Central memory CD8-positive, alpha-beta T cell (primary cell): ENCODE results near the gene SYNJ1.
A peak's percentile ranks its signal among the peaks of the same experiment; 100 is the strongest.
"Not testable (repeated sequence)": the region's sequence is repeated elsewhere in the genome, so short reads cannot be mapped to it uniquely, and the experiment has no call there.

Experiments used
- ATAC-seq: fragments of 150-1000 bp; cut with Tn5 transposase; replicated peaks from 2 replicates; pipeline ENCODE4 v1.10.0; 2022; ENCODE audit warnings: mild to moderate bottlenecking, moderate FRiP score, moderate number of reproducible peaks; ENCODE audit not compliant: poor library complexity, severe bottlenecking; ENCODE audit errors: extremely low read depth
- DNase-seq, 2 donors: peaks; one replicate each; pipeline ENCODE4 v3.0.0; 2021; ENCODE audit warnings: low spot score in 2 of 2
- H3K27ac Mint-ChIP-seq: one replicate; pipeline ENCODE4 v1.8.0; 2022; ENCODE audit warnings: low read depth, mild to moderate bottlenecking, moderate library complexity, mixed read lengths
- H3K27me3 Mint-ChIP-seq: one replicate; pipeline ENCODE4 v1.8.0; 2022; ENCODE audit warnings: mixed read lengths
- H3K36me3 Mint-ChIP-seq: one replicate; pipeline ENCODE4 v1.8.0; 2022; ENCODE audit warnings: mild to moderate bottlenecking, moderate library complexity, mixed read lengths; ENCODE audit not compliant: insufficient read depth
- H3K4me1 Mint-ChIP-seq: one replicate; pipeline ENCODE4 v1.8.0; 2022; ENCODE audit warnings: mixed read lengths
- H3K4me3 Mint-ChIP-seq: one replicate; pipeline ENCODE4 v1.8.0; 2022; ENCODE audit warnings: mild to moderate bottlenecking, moderate library complexity, mixed read lengths
- H3K9me3 Mint-ChIP-seq: one replicate; pipeline ENCODE4 v1.8.0; 2022; ENCODE audit warnings: mixed read lengths

The SYNJ1 gene

DNA sequence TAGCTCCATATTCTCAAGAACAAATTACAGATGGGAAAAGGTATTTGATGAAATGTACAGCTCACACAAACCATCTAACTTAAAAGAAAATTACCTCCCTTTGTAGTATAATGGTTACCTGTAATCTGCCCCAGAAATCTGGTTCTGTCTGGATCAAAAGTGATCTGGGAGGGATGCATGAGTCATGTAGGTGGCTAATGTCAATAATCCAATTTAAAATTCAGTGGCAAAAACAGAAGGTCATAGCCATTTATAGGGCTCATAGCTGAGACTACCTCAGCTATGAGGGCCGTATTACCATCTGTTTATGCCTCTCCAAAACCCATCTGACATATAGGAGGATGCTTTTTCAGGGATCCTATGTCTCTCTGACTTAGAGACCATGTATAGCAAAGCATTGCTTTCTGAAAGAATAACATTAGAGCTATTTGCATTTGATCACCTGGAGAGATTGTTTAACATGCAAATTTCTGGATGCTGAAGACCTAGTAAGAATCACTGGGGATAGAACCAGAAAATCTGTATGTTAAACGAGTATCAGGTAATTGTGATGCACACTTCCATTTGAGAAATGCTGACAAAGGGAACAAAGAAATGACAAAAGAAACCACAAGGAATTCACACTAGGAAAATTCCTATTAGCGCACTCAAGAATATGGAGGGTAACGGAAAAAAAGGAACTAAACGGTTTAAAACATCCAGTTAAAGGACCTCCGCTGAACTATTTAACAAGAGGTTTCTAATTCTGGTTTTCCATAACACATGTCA is 26.2 kb upstream of the SYNJ1 start:
- ATAC-seq (no peak), DNase-seq (no peak)
- Mint-ChIP-seq H3K4me3 (no peak overlapping the region), H3K27ac (no peak overlapping the region), H3K9me3 (no peaks in the 10 kb centered on the region), H3K4me1 (no peaks in the 10 kb centered on the region), H3K36me3 (peaks cover 71% of the 10 kb centered on the region), H3K27me3 (no peaks in the 10 kb centered on the region)

DNA sequence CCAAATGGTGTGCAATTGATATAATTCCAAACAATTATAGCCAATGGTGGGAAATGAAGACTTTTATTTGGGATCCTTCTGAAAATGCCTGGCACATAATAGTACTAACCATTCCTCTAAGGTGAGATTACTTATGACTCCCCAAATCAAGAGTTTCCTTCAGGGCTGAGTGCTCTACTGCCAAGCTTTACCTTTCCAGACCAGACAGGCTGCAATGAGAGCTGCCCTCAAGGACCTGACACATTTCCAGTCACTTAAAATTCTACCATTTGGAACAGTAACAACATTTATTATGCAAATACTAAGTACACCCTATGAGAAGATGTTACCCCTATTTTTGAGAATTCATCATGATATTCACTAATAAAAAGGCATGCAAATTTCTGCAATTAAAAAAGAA is 22.6 kb upstream of the SYNJ1 start:
- no peak overlapping the region for H3K27ac Mint-ChIP-seq

DNA sequence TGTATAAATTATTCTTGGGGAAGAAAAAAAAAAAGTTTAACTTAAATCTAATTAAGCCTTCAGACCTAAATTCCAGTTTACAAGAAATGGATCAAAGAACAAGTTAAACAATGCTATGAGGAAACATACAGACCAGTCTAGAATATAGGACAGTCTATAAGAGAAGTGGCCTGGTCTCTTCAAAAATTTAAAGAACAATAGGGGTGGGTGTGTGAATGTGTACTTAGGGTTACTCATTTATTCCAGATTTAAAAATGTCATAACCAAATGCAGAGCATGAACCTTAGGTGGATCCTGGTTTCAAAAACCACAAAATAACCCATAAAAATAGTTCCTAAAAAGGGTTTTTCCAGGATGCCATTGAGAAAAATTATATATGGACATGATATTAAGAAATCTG is 21.8 kb upstream of the SYNJ1 start:
- ATAC-seq (no peak), DNase-seq (no peak)
- H3K4me1 Mint-ChIP-seq = peaks cover 31% of the 10 kb centered on the region
- peaks cover 76% of the 10 kb centered on the region for H3K36me3 Mint-ChIP-seq
- no peak overlapping the region for H3K4me3 Mint-ChIP-seq
- no peaks in the 10 kb centered on the region for H3K27me3 Mint-ChIP-seq
- no peak overlapping the region for H3K27ac Mint-ChIP-seq
- H3K9me3 Mint-ChIP-seq = no peaks in the 10 kb centered on the region

More for the DNA sequence above, 22.6 kb upstream of the SYNJ1 start:
- DNase-seq = no peak
- no peak for ATAC-seq
- Mint-ChIP-seq H3K27me3 (no peaks in the 10 kb centered on the region), H3K36me3 (peaks cover 77% of the 10 kb centered on the region), H3K9me3 (no peaks in the 10 kb centered on the region), H3K4me1 (peaks cover 29% of the 10 kb centered on the region), H3K4me3 (no peak overlapping the region)

- ATAC-seq = no peak
- DNase-seq = no peak
- Mint-ChIP-seq H3K27me3 (no peaks in the 10 kb centered on the region), H3K36me3 (peaks cover 77% of the 10 kb centered on the region), H3K9me3 (no peaks in the 10 kb centered on the region), H3K4me1 (peaks cover 31% of the 10 kb centered on the region), H3K4me3 (no peak overlapping the region), H3K27ac (no peak overlapping the region)
These were observed 20.7 kb upstream of the SYNJ1 start for GRCh38 chr21:32748529-32748928.

GRCh38 chr21:32747396-32747795 is 19.6 kb upstream of the SYNJ1 start:
- Mint-ChIP-seq H3K9me3 (no peaks in the 10 kb centered on the region), H3K4me1 (peaks cover 31% of the 10 kb centered on the region), H3K4me3 (no peak overlapping the region), H3K36me3 (peaks cover 79% of the 10 kb centered on the region), H3K27me3 (no peaks in the 10 kb centered on the region), H3K27ac (peak overlapping the region; percentile 66)
- DNase-seq (no peak), ATAC-seq (no peak)

DNA sequence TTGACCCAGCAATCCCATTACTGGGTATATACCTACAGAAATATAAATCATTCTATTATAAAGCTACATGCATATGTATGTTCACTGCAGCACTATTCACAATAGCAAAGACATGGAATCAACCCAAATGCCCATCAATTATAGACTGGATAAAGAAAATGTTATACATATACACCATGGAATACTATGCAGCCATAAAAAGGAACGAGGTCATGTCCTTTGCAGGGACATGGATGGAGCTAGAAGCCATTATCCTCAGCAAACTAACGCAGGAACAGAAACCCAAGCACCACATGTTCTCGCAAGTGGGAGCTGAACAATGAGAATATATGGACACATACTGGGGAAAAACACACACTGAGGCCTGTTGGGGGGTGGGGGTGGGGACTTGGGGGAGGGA is 18.9 kb upstream of the SYNJ1 start:
- not testable (repeated sequence) for H3K27me3 Mint-ChIP-seq, DNase-seq, H3K4me3 Mint-ChIP-seq, ATAC-seq, H3K27ac Mint-ChIP-seq, H3K9me3 Mint-ChIP-seq
- peaks cover 81% of the 10 kb centered on the region for H3K36me3 Mint-ChIP-seq
- peaks cover 31% of the 10 kb centered on the region for H3K4me1 Mint-ChIP-seq

DNA sequence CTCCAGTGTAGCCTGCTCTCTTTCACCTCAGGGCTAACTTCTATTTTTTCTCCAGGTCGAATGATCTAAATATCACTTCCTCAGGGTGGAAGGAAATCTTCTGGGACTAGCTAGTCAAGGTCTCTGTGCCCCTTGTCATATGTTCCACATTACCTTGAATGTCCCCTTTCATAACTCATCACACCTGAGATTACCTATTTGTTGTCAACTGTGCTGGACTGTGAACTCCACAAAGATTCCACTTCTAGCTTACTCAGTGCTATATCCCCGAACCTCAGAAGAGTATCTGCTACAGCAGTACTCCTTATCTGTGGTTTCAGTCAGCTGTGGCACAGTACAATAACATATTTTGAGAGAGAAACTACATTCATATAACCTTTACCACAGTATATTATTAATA is 14.6 kb upstream of the SYNJ1 start:
- H3K4me1 Mint-ChIP-seq = peaks cover 23% of the 10 kb centered on the region
- H3K9me3 Mint-ChIP-seq = no peaks in the 10 kb centered on the region
- ATAC-seq (no peak), DNase-seq (no peak)
- no peak overlapping the region for H3K27ac Mint-ChIP-seq
- peaks cover 61% of the 10 kb centered on the region for H3K36me3 Mint-ChIP-seq
- no peak overlapping the region for H3K4me3 Mint-ChIP-seq
- no peaks in the 10 kb centered on the region for H3K27me3 Mint-ChIP-seq

DNA sequence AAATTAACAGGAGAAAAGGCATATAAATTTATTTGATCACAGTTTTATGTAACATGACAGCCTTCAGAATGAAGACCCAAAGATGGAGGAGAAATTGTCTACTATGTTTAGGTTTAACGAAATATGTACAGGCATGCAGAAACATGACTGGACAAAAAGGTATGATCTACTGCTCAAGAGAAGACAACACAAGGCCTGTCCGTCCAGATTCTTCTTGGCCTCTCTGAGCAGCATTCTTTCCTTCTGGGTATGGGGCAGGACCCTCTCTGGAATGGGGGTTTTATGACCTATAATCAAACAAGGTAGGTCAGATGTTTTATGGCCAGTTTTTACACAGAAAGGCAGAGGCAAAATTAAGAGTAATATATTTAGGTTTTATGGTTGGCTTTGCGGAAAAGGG is 13.5 kb upstream of the SYNJ1 start:
- no peak overlapping the region for H3K4me3 Mint-ChIP-seq
- H3K9me3 Mint-ChIP-seq = no peaks in the 10 kb centered on the region
- H3K36me3 Mint-ChIP-seq = peaks cover 53% of the 10 kb centered on the region
- no peaks in the 10 kb centered on the region for H3K27me3 Mint-ChIP-seq
- ATAC-seq (no peak), DNase-seq (no peak)
- H3K4me1 Mint-ChIP-seq = peaks cover 12% of the 10 kb centered on the region
- no peak overlapping the region for H3K27ac Mint-ChIP-seq

DNA sequence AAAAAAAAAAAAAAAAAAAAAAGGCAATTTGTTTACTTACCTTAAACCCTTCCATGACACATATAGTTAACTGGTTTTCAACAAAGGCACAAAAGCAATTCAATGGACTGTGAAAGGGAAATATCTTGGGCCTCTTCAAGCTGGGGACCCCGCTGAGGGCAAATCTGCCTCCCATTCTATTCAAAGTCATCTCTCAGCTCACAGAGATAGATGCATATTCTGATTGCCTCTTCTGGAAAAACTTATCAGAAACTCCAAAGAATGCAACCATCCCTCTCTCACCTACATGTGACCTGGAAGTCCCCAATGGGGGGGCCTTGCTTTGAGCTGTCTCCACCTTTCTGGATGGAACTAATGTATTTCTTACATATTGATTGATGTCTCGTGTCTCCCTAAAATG is 12.1 kb upstream of the SYNJ1 start:
- peaks cover 49% of the 10 kb centered on the region for H3K36me3 Mint-ChIP-seq
- H3K27me3 Mint-ChIP-seq = no peaks in the 10 kb centered on the region
- H3K4me3 Mint-ChIP-seq = no peak overlapping the region
- H3K9me3 Mint-ChIP-seq = no peaks in the 10 kb centered on the region
- ATAC-seq (no peak), DNase-seq (no peak)
- H3K27ac Mint-ChIP-seq = no peak overlapping the region
- no peaks in the 10 kb centered on the region for H3K4me1 Mint-ChIP-seq

DNA sequence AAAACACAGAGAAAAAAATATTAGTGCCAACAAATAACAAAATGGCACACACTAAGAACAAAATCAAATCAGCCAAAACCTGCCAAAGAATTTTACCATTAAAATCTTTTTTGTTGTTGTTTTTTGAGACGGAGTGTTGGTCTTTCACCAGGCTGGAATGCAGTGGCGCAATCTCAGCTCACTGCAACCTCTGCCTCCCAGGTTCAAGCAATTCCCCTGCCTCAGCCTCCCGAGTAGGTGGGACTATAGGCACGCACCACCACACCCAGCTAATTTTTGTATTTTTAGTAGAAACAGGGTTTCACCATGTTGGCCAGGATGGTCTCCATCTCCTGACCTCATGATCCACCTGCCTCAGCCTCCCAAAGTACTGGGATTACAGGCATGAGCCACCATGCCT is 8.3 kb upstream of the SYNJ1 start:
- H3K9me3 Mint-ChIP-seq, H3K4me1 Mint-ChIP-seq, ATAC-seq, H3K4me3 Mint-ChIP-seq, H3K27me3 Mint-ChIP-seq, DNase-seq, H3K27ac Mint-ChIP-seq: not testable (repeated sequence)
- H3K36me3 Mint-ChIP-seq = peaks cover 21% of the 10 kb centered on the region

DNA sequence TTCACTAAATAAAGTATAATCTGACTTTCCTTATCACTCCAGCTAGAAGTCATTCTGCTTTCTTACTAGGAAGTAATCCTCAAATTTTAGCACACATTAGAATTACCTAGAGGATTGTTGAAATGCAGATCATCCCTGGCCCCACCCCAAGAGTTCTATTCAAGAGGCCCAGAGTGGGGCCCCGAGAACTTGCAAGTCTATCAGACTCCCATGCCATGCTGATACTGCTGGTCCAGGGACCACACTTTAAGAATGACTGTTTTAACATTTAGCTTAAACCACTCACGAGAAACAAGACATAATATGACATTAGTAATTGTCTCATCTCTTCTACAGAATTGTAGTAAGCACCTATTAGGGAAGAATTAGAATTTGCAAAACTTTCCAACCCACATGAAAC is 7.7 kb upstream of the SYNJ1 start:
- H3K27ac Mint-ChIP-seq = no peak overlapping the region
- DNase-seq (no peak), ATAC-seq (no peak)
- H3K36me3 Mint-ChIP-seq = peaks cover 15% of the 10 kb centered on the region
- no peaks in the 10 kb centered on the region for H3K27me3 Mint-ChIP-seq
- H3K4me3 Mint-ChIP-seq = no peak overlapping the region
- no peaks in the 10 kb centered on the region for H3K9me3 Mint-ChIP-seq
- H3K4me1 Mint-ChIP-seq = peaks cover 7% of the 10 kb centered on the region

DNA sequence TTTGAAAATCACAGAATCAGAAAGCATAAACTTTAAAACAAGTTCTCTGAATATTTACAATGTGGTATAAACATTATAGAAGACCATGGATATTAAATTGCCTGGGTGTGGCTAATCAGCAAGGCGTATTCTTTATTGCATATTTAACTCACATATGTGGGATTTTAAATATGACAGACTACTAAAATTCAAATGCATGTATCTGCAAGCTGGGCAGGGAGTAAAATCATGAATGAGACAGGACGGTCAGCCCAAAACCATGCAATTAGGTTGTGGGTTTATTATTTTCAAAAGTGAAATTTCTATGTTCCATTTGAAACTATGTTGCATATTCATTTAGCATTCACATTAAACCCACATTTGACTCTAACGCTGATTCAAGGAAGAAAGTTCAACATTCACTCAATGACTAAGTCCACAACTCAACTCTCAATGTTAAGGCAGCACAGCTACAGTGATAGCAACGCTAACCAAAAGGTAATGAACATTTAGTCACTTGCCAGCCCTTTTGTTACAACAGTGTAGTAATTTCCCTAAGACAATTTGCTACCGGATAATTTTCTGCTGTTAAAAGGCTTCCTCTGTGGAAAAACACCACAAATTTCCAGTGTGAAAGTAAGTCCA is 6.3 kb upstream of the SYNJ1 start:
- no peak overlapping the region for H3K27ac Mint-ChIP-seq
- ATAC-seq (no peak), DNase-seq (no peak)
- H3K4me1 Mint-ChIP-seq = peaks cover 7% of the 10 kb centered on the region
- H3K36me3 Mint-ChIP-seq = peaks cover 11% of the 10 kb centered on the region
- H3K9me3 Mint-ChIP-seq = no peaks in the 10 kb centered on the region
- H3K4me3 Mint-ChIP-seq = no peak overlapping the region
- no peaks in the 10 kb centered on the region for H3K27me3 Mint-ChIP-seq

GRCh38 chr21:32733356-32733755 is 5.5 kb upstream of the SYNJ1 start:
- Mint-ChIP-seq H3K27ac (no peak overlapping the region), H3K27me3 (no peaks in the 10 kb centered on the region), H3K4me3 (no peak overlapping the region), H3K36me3 (peaks cover 11% of the 10 kb centered on the region), H3K4me1 (peaks cover 13% of the 10 kb centered on the region), H3K9me3 (no peaks in the 10 kb centered on the region)
- DNase-seq (no peak), ATAC-seq (no peak)
